NCI-H2196 (cell line): ENCODE results near the gene GRK1.

Experiments
- DNase-seq: peaks from one replicate; lab custom pipeline; 2025; ENCODE audit not compliant: unreplicated experiment; lab: John Stamatoyannopoulos, UW

The GRK1 gene

DNA sequence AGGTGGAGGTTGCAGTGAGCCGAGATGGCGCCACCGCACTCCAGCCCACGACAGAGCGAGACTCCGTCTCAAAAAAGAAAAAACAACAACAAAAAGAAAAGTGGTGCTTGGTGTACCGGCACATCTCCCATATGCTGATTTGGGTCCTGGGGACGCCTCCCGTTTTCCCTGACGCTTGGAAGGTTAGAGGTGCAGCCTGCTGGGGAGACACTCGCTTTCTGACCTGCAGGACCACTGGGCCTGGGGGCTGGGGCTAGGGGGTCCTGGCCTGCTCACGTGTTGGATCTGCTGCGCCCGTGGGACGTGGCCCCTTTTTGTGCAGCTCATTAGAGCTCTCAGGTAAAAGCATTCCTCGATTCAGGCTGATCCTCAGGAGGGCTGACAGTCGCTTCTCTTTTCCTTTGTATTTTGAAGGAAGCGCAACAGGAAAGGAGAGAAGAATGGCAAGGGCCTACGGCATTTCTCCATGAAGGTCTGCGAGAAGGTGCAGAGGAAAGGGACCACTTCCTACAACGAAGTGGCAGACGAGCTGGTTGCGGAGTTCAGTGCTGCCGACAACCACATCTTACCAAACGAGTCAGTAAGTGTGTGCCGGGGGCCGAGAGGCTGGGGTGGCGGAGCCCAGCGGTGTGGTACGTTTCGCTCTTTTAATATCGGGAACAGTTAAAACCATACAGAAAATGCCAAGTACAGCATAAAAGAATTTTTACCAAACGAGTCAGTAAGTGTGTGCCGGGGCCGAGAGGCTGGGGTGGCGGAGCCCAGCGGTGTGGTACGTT, 34.1 kb upstream of the GRK1 start:
- no peak for DNase-seq

DNA sequence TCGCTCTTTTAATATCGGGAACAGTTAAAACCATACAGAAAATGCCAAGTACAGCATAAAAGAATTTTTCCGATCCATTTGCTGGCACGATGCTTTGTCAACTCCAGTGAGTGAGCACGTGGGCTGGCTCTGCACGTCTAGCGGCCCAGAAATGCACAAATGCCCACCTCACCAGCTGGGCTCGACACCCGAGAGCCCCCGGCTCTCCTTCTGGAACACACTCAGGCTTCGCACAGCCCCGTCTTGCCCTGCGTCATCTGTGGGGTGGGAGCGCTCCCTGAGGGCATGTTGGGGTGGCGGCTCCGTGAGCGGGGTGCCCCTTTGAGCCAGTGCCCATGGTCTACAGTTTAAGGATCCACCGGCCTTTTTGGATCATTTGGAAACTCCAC, 33.5 kb upstream of the GRK1 start:
- DNase-seq, result no peak

DNA sequence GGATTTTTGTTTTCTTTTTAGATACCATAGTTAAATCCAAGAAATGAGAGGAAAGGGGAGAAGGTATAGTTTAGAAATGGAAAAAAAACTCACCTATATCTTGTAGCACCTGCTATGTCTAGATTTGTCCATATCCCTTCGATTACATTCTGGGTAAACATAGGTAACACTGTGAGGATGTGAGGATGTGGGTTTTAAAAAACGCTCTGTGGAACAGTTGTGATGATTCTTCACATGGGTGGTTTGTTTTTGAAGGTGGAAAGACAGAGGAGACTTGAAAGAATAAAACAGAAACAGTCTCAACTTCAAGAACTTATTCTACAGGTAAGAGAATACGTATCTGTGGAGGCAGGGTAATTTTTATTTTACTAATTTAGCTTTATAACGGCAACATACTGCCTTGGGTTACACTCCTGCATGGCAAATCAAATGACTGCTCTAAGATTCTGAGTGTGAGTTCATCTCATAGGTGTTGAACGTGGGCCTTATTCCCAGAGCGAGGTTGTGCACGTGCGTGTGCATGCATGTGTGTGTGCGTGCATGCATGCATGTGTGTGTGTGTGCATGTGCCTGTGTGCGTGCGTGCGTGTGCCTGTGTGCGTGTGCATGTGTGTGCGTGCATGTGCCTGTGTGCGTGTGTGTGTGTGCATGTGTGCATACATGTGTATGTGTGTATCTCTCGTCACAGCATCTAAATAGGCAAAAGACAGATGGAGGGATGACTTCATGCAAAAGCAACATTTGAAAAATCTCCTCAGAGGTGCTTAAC, 32.6 kb upstream of the GRK1 start:
- DNase-seq, result no peak

DNA sequence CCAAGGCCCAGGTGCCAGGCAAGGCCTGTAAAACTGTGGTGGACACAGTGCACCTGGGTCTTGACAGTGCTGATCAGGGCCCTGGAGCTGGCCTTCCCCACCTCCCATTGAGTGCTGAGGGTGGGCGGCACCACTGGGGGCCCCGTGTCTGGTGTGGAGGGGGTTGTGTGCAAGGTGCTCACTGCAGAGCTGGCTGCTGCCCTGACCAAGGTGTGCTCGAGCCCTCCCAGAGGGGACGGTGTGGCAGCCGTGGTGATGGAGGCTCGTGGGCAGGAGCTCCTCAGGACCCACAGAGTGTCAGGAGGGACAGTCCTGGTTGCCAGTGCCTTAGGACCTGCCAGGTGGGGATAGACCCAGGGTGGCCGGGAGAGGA, 32.0 kb upstream of the GRK1 start:
- DNase-seq, result no peak

DNA sequence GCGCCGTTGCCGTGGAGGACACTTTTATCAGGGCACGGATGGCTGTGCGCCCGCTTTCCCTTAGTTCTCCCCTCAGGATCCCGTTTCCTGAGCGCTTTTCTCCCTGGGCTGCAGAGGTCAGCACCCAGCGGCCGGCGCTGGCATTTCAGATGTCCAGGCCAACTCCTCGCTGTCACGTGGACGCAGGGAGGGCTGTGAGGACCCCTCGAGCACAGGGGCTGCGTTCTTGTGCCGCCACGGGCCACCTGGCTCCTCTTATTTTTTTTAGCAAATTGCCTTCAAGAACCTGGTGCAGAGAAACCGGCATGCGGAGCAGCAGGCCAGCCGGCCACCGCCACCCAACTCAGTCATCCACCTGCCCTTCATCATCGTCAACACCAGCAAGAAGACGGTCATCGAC, 31.3 kb upstream of the GRK1 start:
- no peak for DNase-seq

DNA sequence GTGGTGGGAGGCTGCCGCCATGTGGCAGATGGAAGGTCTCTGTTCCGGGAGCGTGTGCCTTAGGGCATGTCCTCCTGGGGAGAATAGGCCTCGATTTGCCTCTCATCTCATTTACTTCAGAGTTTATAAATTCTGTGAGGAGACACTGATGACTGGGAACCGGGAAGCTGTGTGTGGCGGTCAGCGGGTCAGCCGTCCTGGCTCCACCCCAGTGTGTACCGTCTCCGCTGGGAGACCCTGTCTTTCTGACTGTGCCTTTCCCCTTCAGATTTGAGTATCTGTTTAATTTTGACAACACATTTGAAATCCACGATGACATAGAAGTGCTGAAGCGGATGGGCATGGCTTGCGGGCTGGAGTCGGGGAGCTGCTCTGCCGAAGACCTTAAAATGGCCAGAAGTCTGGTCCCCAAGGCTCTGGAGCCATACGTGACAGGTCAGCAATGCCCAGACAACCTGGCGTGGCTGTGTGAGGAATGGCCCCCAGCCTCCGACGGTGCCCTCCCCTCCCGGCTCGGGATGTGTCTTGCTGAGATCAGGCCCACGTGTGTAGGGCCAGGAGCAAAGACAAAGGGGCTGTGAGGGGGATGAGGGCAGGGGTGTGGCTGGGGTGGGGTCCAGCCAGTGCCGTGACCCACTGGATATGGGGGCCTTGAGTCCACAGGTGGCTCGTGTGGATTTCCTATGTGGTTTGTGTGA, 30.6 kb upstream of the GRK1 start:
- no peak for DNase-seq

DNA sequence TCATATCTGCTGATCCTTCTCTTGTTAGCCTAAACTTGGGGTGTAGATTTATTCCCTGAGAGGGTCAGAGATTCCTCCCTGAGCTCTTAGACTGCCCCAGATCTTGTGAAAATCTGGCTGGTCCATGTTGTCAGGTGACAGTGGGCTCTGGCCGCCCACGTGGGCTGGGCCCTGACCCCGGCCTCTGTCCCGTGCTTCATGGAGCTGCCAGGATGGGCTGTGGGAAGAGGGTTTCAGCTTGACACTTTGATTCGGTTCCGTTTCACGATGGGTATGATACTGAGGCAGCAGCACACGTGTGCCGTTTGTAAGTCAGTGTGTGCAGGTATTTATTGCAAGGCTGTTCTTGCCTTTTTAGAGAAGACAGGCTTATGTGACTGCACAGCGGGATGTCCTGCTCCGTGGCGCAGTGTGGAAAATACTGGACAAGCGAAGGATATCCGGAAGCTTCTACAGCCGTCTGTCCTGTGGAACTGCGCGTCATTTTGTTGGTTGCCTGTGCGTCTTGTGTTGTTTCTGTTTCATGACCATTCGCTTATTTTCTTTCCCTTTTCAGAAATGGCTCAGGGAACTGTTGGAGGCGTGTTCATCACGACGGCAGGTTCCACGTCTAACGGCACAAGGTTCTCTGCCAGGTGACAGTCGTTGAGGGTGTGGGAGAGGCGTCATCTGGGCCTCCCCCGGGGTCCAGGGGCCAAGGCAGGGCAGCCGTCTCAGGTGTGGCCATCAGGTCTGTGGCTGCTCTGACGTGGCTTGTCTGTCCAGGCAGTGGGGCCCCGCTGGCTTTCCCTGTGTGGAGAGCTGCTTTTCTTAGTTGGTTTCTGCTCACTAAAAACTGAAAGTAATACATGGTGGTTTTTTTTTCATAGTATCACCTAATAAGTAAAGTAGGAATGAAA, 29.5 kb upstream of the GRK1 start:
- no peak for DNase-seq

DNA sequence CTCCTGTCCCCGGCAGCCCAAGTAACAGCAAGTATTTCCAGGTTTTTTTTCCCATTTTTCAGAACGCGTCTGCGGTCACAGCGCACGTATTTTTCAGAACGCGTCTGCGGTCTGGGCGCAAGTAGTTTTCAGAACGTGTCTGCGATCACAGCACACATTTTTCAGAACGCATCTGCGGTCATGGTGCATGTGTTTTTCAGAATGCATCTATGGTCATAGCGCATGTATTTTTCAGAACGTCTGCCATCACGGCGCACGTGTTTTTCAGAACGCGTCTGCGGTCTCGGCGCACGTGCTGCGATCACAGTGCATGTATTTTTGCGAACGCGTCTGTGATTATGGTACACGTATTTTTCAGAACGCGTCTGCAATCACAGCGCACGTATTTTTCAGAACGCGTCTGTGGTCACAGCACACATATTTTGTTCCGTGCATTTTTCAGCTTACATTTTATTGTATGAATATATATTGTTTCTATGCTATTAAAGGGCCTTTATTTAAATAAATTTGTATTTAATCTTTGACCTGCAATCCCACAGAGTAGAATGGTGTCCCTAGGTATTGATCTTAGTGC, 28.8 kb upstream of the GRK1 start:
- no peak for DNase-seq

DNA sequence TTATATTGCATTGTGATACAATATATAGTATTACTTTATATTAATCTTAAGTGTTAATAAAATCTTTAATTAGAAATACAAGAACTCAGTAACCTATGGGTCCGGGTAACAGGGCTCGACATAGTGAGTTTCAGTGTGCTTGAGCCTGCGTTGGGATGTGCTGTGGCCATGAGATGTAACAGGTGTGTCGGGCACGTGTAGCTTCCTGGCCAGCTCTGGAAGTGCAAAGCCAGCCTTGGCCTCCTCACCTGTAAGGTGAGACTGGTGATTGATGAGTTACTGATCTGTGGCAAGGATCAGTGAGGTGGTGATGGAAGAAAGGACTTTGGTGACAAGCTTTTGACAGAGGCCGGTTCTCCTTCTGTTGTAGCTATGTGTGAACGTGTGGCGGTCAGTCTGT, 28.2 kb upstream of the GRK1 start:
- no peak for DNase-seq

DNA sequence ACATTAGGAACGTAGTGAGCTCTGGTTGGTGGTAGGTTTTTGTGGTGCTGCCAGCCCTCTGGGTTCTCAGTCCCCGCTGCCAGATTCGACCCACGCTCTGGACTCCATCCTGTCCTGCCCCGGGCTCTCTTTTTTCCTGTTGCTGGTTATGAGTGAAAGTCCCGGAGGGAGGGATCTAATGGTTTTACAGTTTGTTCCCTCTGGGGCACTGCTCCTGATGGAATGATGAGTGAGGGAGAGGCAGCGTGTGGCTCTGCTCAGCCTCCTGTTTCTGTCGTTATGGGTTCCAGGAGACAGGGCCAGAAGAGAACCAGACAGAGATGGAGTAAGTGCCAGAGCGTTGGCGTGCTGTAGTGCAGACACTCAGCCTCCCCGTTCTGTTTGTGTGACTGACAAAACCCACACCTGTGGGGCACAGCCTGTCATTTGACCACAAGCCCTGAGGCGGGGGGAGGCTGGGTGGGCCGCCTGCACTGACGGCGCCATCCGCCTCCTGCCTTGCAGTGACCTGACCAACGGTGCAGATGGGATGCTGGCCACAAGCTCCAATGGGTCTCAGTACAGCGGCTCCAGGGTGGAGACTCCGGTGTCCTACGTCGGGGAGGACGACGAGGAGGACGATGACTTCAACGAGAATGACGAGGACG, 27.3 kb upstream of the GRK1 start:
- DNase-seq, result no peak

DNA sequence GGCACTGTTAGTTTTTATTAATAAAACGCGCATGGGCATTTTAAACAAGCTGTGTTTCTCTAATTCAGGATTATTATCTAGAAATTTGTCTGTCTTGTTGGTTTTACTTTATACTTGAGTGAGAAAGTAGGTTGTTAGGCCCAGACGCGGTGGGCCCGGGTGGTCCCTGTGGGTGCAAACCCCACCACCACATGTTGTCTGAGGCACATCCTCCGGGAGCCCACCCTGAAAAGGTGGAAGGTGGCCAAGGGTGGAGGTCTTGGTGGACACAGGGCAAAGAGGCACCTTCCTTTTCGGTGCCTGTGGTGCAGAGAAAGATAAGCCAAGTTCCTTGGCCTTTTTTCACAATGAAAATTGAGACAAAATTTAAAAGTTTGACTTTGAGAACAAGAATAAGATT, 25.6 kb upstream of the GRK1 start:
- no peak for DNase-seq

DNA sequence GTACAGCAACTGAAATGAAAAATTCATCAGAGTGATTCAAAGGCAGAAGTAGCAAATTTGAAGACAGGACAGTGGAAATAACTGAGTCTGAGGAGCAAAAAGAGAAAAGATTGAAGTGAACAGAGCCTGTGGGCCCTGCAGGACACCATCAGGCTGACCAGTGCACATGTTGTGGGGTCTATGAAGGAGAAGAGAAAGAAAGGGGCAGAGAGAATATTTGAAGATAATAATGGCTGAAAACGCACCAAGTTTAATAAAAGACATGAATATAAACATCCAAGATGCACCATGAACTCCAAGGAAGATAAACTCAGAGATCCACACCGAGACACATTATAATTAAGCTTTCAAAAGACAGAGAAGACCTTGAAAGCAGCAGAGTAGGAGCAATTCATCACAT, 24.5 kb upstream of the GRK1 start:
- no peak for DNase-seq

DNA sequence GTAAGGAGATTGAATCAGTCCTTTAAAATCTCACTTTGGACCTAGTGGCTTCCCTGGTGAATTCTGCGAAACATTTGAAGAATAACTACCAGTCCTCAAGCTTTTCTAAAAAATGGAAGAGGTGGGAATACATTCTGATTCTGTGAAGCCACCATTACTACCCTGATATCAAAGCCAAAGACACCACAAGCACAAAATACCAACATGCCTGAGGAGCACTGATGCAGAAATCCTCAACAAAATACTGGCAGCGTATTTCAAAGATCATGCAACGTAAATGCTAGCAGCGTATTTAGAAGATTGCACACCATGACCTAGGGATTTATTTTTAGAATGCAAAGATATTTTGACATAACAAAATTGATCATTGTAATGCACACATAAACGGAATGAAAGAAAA, 23.4 kb upstream of the GRK1 start:
- no peak for DNase-seq

DNA sequence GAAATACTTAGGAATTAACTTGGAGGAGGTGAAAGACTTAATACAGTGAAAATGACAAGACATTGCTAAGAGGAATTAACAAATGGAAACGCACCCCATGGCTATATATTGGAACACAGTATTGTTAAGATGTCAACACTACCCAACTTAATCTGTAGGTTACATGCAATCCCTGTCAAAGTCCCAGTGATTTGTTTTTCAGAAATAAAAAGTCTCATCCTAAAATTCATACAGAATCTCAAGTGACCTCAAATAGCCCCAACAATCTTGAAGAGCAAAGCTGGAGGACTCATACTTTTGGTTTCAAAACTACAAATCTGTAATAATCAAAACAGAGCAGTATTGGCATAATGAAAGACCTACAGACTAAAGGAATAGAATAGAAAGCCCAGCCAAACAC, 22.2 kb upstream of the GRK1 start:
- DNase-seq, result no peak

DNA sequence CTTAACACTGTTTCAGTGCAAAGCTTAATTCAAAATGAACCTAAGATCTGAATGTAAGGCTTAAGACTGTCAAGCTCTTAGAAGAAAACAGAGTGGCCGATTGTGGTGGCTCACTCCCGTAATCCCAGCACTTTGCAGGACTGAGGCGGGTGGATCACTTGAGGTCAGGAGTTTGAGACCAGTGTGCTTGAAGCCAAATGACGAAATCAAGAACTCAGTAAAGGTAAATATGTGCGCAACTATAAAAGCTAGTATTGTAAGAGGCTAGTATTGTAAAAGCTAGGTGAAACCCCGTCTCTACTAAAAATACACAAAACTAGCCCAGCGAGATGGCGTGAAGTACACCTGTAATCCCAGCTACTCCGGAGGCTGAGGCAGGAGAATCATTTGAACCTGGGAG, 21.7 kb upstream of the GRK1 start:
- DNase-seq, result no peak

DNA sequence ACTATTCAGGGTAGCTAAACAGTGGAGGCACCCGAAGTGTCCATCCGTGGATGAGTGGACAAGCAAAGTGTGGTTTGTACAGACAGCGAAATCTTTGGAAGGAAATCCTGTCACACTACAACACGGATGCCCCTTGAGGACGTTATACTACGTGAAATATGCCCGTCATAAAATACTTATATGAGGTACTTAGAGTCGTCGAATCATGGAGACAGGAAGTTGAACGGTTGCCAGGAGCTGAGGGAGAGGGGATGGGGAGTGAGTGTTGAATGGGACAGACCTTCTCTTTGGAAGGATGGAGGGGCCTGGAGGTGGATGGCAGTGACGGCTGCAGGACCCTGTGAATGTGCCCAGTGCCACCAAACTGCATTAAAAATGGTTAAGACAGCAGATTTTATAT, 20.6 kb upstream of the GRK1 start:
- no peak for DNase-seq

DNA sequence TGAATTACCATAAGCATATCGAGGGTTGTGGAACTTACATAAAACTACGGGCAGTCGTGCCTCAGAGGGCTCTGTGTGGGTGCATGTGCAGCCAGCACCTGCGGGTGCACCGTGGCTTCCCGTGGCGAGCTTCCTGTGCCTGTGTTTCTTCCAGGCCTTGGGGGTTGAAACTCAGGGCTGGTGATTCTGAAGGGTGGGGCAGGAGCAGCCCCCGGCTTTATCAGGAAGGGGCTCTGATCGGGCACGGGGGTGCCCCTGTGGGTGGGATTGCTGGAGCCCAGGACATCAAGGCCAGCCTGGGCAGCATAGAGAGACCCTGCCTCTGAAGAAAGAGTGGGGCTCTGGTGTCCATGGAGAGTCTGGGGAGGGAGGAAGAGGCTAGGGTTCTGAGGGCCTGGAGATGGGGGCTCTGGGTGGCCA, 20.1 kb upstream of the GRK1 start:
- no peak for DNase-seq

DNA sequence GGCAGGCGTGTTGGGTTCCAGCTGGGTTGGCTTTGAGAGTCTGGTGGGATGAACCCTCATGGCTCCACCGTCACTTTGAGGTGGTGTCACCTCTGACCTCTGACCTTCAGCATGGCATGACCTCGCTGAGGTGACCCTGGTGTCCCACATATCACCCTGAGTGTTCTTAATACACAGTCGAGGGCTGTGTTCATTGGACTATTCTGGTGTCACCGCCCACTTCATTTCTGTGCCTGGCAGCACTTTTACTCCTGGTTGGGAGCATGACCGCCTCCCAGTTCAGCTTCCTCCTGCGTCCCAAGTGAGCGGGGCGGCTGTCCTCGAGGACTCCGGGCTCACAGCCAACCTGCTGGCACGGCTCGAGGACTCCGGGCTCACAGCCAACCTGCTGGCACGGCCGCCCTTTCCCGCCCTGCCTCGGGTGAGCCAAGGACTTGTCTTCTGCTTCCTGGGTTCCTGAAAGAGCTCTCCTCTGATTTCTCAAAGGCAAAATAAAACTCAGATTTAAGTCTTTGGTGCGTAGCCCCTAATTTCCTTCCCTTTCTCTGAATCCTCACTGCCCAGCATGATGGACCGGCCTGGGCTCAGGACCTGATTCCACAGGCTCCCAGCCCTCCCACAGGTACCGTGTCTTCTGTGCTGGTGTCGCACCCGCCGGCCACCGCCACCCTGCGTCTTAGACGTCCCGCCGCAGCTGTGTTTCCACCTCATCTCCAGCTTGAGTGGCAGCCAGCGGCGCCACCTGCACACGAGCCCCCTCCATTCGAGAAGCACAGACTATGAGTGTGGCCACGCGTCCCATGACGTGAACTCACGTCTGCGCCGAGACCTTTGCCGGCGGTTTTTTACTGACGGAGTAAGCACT, 19.4 kb upstream of the GRK1 start:
- peak; percentile 83 for DNase-seq

DNA sequence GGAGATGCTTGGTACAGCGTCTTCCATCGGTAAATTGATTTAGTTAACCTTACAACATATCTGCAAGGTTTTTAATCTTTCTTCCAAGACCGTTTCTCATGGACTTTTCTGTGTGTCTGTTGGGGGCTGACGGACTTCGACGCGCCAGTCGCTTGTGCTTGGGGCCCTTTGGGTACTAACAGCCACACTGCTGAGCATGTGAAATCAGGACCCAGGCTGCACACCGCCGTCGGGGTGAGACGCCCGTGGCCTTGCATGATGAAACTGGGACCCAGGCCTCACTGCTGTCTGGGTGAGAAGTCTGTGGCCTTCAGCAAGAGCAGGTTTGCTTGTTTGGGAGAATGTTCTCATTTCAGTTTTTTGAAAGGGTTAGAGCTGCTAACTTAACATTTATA, 18.8 kb upstream of the GRK1 start:
- DNase-seq, result no peak
